CD4-positive, alpha-beta T cell (primary cell): Measurements from ENCODE around the gene TAF11L14. TPM values are rescaled to one million over a fixed set of nuclear protein-coding genes. Genes with fewer than 3 reads are reported as not detected.
"Not testable (repeated sequence)": the region's sequence is repeated elsewhere in the genome, so short reads cannot be mapped to it uniquely, and the experiment has no call there.

Experiments
- ATAC-seq: fragments of 200-7000 bp; cut with Tn5 transposase; one replicate; pipeline ENCODE4 v1.10.0; 2022; ENCODE audit warnings: mild to moderate bottlenecking; ENCODE audit not compliant: poor library complexity
- CTCF ChIA-PET: fragments of 350-600 bp; sonication (Branson Sonifier 250); formaldehyde crosslinking; loops from one replicate; lab custom pipeline; 2021; ENCODE audit warnings: antibody characterized with exemption, inconsistent platforms; lab: Charles Lee
- POLR2A ChIA-PET: fragments of 350-600 bp; sonication (Branson Sonifier 250); formaldehyde crosslinking; loops from one replicate; lab custom pipeline; 2021; ENCODE audit warnings: antibody characterized with exemption, inconsistent platforms; lab: Charles Lee
- DNase-seq, 14 experiments: peaks; one replicate each; pipeline ENCODE4 v3.0.0-alpha.2; 2013 to 2020; ENCODE audit warnings: mixed read lengths in 2 of 14
- H3K27ac ChIP-seq, 2 donors: one replicate each; pipeline versions ENCODE4 v1.5.1 to v1.7.0; 2013; ENCODE audit warnings: low read length in 2 of 2, low read depth in 1 of 2, mild to moderate bottlenecking in 1 of 2
- H3K27me3 ChIP-seq, 2 experiments: 1 replicate in 1 of 2; 2 replicates in 1 of 2; pipeline versions ENCODE4 v1.6.1 to v1.7.0; 2013; ENCODE audit warnings: low read length in 2 of 2, control low read depth in 1 of 2, mild to moderate bottlenecking in 1 of 2, moderate library complexity in 1 of 2; ENCODE audit not compliant: insufficient read depth in 2 of 2, control insufficient read depth in 1 of 2
- H3K36me3 ChIP-seq: one replicate; pipeline ENCODE4 v1.6.1; 2013; ENCODE audit warnings: low read length, control low read depth; ENCODE audit not compliant: insufficient read depth
- H3K4me1 ChIP-seq: one replicate; pipeline ENCODE4 v1.6.1; 2013; ENCODE audit warnings: low read length, control low read depth; ENCODE audit not compliant: insufficient read depth
- H3K4me3 ChIP-seq: one replicate; pipeline ENCODE4 v1.5.1; 2013; ENCODE audit warnings: mild to moderate bottlenecking, low read length, moderate library complexity
- H3K9me3 ChIP-seq, 2 experiments: 1 replicate in 1 of 2; 2 replicates in 1 of 2; pipeline versions ENCODE4 v1.6.1 to v1.7.0; 2013; ENCODE audit warnings: low read length in 2 of 2, mild to moderate bottlenecking in 2 of 2, control low read depth in 1 of 2, moderate library complexity in 1 of 2; ENCODE audit not compliant: control insufficient read depth in 1 of 2, insufficient read depth in 1 of 2
- H3K27ac Mint-ChIP-seq: one replicate; pipeline ENCODE4 v1.8.0; 2020; ENCODE audit warnings: mixed read lengths
- H3K27me3 Mint-ChIP-seq: one replicate; pipeline ENCODE4 v1.8.0; 2021; ENCODE audit warnings: mixed read lengths
- H3K36me3 Mint-ChIP-seq: one replicate; pipeline ENCODE4 v1.8.0; 2021; ENCODE audit warnings: low read depth, mixed read lengths
- H3K4me1 Mint-ChIP-seq: one replicate; pipeline ENCODE4 v1.8.0; 2021; ENCODE audit warnings: low read depth, mixed read lengths
- H3K4me3 Mint-ChIP-seq: one replicate; pipeline ENCODE4 v1.8.0; 2020; ENCODE audit warnings: mild to moderate bottlenecking, mixed read lengths
- H3K9me3 Mint-ChIP-seq: one replicate; pipeline ENCODE4 v1.8.0; 2020; ENCODE audit warnings: mixed read lengths
- intact Hi-C, 2 experiments: fragments of 100-400 bp; cut with DNase I in 1 of 2; cut with micrococcal nuclease in 1 of 2; formaldehyde crosslinking; loops; one replicate each; pipeline versions ENCODE4 v1.15.1 to v1.9.0; 2023 to 2025; cut with DNase I, micrococcal nuclease
- total RNA-seq, 174 experiments: library from RNA in 2 of 174; stranded (reverse) in 2 of 174; gene quantifications; one replicate each; pipeline ENCODE4 v1.2.3 and lab custom pipeline; 2021 to 2026
- TF ChIP-seq, protein P1 (sequence below): fragments of 200-600 bp; IDR thresholded peaks from one replicate; pipeline ENCODE4 v1.8.0; 2022; ENCODE audit warnings: antibody characterized with exemption, mild to moderate bottlenecking

TAF11L14 gene
- total RNA-seq, 2 experiments from 2014 or later = not detected

DNA sequence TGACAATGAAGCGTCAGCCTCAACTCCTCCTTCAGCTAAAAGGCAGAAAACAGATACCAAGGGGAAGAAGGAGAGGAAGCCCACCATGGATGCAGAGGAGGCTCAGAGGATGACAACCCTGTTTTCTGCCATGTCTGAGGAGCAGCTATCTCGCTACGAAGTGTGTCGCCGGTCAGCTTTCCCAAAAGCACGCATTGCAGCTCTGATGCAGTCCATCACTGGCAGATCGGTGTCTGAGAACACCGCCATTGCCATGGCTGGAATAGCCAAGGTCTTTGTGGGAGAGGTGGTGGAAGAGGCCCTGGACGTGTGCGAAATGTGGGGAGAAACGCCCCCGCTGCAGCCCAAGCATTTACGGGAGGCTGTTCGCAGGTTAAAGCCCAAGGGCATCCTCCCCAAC lies 29.3 kb upstream of the TAF11L14 start:
- no peak overlapping the region for H3K4me3 ChIP-seq
- H3K27ac ChIP-seq = no peak overlapping the region
- ChIA-PET CTCF (no interaction called here), POLR2A (no interaction called here)
- TF ChIP-seq, protein P1, sequence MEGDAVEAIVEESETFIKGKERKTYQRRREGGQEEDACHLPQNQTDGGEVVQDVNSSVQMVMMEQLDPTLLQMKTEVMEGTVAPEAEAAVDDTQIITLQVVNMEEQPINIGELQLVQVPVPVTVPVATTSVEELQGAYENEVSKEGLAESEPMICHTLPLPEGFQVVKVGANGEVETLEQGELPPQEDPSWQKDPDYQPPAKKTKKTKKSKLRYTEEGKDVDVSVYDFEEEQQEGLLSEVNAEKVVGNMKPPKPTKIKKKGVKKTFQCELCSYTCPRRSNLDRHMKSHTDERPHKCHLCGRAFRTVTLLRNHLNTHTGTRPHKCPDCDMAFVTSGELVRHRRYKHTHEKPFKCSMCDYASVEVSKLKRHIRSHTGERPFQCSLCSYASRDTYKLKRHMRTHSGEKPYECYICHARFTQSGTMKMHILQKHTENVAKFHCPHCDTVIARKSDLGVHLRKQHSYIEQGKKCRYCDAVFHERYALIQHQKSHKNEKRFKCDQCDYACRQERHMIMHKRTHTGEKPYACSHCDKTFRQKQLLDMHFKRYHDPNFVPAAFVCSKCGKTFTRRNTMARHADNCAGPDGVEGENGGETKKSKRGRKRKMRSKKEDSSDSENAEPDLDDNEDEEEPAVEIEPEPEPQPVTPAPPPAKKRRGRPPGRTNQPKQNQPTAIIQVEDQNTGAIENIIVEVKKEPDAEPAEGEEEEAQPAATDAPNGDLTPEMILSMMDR = no peak
- no peaks in the 10 kb centered on the region for H3K27me3 Mint-ChIP-seq
- no peaks in the 10 kb centered on the region for H3K27me3 ChIP-seq
- H3K27ac Mint-ChIP-seq = no peak overlapping the region
- H3K36me3 ChIP-seq = no peaks in the 10 kb centered on the region
- no peaks in the 10 kb centered on the region for H3K9me3 Mint-ChIP-seq
- H3K4me3 Mint-ChIP-seq = no peak overlapping the region
- H3K4me1 Mint-ChIP-seq = no peaks in the 10 kb centered on the region
- intact Hi-C loops = no loop called here
- H3K36me3 Mint-ChIP-seq = no peaks in the 10 kb centered on the region
- peaks cover 0 to 15% of the 10 kb centered on the region in 2 experiments for H3K9me3 ChIP-seq
- ATAC-seq (no peak), DNase-seq (no peak)
- no peaks in the 10 kb centered on the region for H3K4me1 ChIP-seq

DNA sequence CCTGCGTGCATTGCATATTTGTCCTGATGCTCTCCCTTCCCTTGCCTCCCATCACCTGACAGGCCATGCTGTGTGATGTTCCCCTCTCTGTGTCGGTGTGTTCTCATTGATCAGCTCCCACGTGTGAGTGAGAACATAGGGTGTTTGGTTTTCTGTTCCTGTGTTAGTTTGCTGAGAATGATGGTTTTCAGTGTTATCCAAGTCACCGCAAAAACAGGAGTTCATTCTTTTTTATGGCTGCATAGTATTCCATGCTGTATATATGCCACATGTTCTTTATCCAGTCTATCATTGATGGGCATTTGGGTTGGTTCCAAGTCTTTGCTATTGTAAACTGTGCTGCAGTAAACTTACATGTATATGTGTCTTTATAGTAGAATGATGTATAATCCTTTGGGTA lies 26.8 kb upstream of the TAF11L14 start:
- H3K4me3 ChIP-seq, H3K27me3 Mint-ChIP-seq, H3K4me3 Mint-ChIP-seq, H3K27ac Mint-ChIP-seq, H3K27ac ChIP-seq, H3K4me1 Mint-ChIP-seq, H3K4me1 ChIP-seq, CTCF ChIA-PET, H3K27me3 ChIP-seq, ATAC-seq, DNase-seq, H3K9me3 Mint-ChIP-seq, POLR2A ChIA-PET, intact Hi-C loops, H3K36me3 ChIP-seq, H3K36me3 Mint-ChIP-seq: not testable (repeated sequence)
- H3K9me3 ChIP-seq = peaks cover 0 to 24% of the 10 kb centered on the region in 2 experiments

- H3K27me3 Mint-ChIP-seq, DNase-seq, H3K4me3 Mint-ChIP-seq: not testable (repeated sequence)
Observed at GRCh38 chr5:17610092-17610491, 24.2 kb upstream of the TAF11L14 start, which contains the start of gene TAF11L12. Gene TAF11L12, plus strand, starts transcription at chr5:17610392.

DNA sequence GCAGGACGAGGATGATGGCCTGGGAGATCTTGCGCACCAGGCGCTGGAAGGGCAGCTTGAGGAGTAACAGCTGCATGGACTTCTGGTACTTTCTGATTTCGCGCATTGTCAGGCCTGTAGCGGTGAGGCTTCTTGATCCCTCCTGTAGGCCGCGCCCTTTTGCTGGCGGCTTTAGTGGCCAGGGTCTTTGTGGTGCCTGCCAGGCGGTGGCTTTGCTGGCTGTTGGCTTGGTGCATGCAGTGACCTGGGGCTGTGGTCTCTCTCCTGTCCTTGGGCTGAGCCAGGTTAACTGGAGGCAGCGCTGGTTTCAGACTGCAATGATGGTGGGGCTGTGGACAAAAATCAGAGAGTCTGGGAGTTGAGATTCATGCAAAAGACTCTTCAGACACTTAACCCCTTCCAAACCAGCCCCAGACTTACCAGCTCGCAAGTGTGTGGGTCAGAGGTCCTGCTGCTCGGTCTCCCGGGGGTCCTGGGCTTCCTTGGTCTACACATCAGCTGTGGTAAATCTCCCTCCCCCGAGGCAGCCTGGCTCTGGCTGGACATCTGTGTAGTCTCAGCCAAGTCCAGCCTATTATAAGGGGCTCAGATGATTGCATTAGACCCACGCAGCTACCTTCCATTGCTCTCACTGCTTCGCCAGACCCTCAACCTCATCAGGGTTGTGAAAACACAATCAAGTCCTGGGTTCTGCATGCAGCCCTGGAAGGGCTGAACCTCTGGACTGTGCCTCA lies 19.2 kb upstream of the TAF11L14 start:
- H3K4me3 Mint-ChIP-seq = no peak overlapping the region
- no peaks in the 10 kb centered on the region for H3K4me1 ChIP-seq

More at GRCh38 chr5:17610092-17610491, 24.2 kb upstream of the TAF11L14 start, which contains the start of gene TAF11L12:
- CTCF ChIA-PET, ATAC-seq, intact Hi-C loops, H3K27me3 ChIP-seq, H3K27ac Mint-ChIP-seq, H3K27ac ChIP-seq, H3K9me3 Mint-ChIP-seq, H3K36me3 ChIP-seq, POLR2A ChIA-PET, H3K4me1 ChIP-seq, H3K4me3 ChIP-seq, H3K4me1 Mint-ChIP-seq, H3K36me3 Mint-ChIP-seq: not testable (repeated sequence)
- H3K9me3 ChIP-seq = peaks cover 0 to 27% of the 10 kb centered on the region in 2 experiments

More for the DNA sequence above, 19.2 kb upstream of the TAF11L14 start:
- intact Hi-C loops = no loop called here
- Mint-ChIP-seq H3K27me3 (no peaks in the 10 kb centered on the region), H3K27ac (no peak overlapping the region), H3K4me1 (no peaks in the 10 kb centered on the region), H3K36me3 (no peaks in the 10 kb centered on the region), H3K9me3 (no peaks in the 10 kb centered on the region)
- Histone ChIP-seq H3K27me3 (no peaks in the 10 kb centered on the region), H3K4me3 (no peak overlapping the region), H3K36me3 (no peaks in the 10 kb centered on the region), H3K27ac (no peak overlapping the region), H3K9me3 (peaks cover 0 to 19% of the 10 kb centered on the region in 2 experiments)
- DNase-seq = no peak
- POLR2A ChIA-PET = no interaction called here
- no peak for ATAC-seq
- TF ChIP-seq, protein P1 = no peak
- CTCF ChIA-PET = no interaction called here
